ENCODE measurements around the gene SERPINB6. TPM values are rescaled to one million over a fixed set of nuclear protein-coding genes. Genes with fewer than 3 reads are reported as not detected.
A peak's percentile ranks its signal among the peaks of the same experiment; 100 is the strongest.

SERPINB6 gene
- total and polyA plus RNA-seq, 9 of the 15 experiments (the other 6 are each of a cell fraction or from before 2014, with no cell fraction given), result 86.6 to 211 (median 143) TPM

DNA sequence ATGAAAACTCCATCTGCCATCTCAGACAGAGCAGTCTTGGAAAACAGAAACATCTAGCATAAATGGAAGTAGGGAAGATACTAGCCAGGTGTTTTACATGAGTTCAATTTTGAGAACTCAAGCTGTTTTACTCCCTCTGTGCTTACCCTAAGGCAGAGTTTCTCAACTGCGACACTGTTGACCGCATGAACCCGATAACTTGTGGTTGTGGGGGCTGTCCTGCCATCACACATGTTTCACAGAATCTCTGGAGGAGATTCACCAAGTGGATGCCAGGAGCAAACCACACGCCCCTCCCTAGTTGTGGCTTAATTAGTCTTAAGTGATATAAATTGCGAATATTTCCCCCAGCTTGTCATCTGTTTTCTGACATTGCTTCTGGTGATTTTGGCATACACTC is 2.3 kb upstream of the SERPINB6 start (continued):
- TF ChIP-seq RCOR1 (IDR thresholded peaks at IDR 0.05; ENCODE audit: borderline replicate concordance in 1 of 2, low read depth in 2 of 2, low read length in 2 of 2), result peak in 1 of 2 experiments; percentile 93; a peak in 2 of 4 replicates
- TF ChIP-seq ESRRA (IDR thresholded peaks at IDR 0.05; ENCODE audit: borderline replicate concordance, low read depth), result peak; percentile 60; the same call in 1 of the 2 replicates
- TF ChIP-seq SETDB1 (IDR thresholded peaks at IDR 0.05; ENCODE audit: low read length), result no peak
- TF ChIP-seq ZNF668 (CRISPR knock-in tag; IDR thresholded peaks at IDR 0.05), result no peak
- TF ChIP-seq, protein P1, sequence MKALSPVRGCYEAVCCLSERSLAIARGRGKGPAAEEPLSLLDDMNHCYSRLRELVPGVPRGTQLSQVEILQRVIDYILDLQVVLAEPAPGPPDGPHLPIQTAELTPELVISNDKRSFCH (CRISPR knock-in tag; IDR thresholded peaks at IDR 0.05), result no peak
- TF ChIP-seq, protein P1 (tag; IDR thresholded peaks at IDR 0.05), result no peak
- TF ChIP-seq, protein P2, sequence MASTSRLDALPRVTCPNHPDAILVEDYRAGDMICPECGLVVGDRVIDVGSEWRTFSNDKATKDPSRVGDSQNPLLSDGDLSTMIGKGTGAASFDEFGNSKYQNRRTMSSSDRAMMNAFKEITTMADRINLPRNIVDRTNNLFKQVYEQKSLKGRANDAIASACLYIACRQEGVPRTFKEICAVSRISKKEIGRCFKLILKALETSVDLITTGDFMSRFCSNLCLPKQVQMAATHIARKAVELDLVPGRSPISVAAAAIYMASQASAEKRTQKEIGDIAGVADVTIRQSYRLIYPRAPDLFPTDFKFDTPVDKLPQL (IDR thresholded peaks at IDR 0.05; ENCODE audit: extremely low read depth, insufficient read length), result no peak
- TF ChIP-seq, protein P3, sequence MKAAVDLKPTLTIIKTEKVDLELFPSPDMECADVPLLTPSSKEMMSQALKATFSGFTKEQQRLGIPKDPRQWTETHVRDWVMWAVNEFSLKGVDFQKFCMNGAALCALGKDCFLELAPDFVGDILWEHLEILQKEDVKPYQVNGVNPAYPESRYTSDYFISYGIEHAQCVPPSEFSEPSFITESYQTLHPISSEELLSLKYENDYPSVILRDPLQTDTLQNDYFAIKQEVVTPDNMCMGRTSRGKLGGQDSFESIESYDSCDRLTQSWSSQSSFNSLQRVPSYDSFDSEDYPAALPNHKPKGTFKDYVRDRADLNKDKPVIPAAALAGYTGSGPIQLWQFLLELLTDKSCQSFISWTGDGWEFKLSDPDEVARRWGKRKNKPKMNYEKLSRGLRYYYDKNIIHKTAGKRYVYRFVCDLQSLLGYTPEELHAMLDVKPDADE (conservative IDR thresholded peaks at IDR 0.05; ENCODE audit: control insufficient read depth, low read depth, low read length), result 0 out of 2 replicates have a peak, but pooled peaks have one; percentile 35
- no peak for TF ChIP-seq STAG1 (CRISPR knock-in tag; IDR thresholded peaks at IDR 0.05; ENCODE audit: borderline replicate concordance)
- TF ChIP-seq CHD2 (IDR thresholded peaks at IDR 0.05; ENCODE audit: low read depth, low read length), result no peak
- TF ChIP-seq, protein P4, sequence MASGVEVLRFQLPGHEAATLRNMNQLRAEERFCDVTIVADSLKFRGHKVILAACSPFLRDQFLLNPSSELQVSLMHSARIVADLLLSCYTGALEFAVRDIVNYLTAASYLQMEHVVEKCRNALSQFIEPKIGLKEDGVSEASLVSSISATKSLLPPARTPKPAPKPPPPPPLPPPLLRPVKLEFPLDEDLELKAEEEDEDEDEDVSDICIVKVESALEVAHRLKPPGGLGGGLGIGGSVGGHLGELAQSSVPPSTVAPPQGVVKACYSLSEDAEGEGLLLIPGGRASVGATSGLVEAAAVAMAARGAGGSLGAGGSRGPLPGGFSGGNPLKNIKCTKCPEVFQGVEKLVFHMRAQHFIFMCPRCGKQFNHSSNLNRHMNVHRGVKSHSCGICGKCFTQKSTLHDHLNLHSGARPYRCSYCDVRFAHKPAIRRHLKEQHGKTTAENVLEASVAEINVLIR (CRISPR knock-in tag; IDR thresholded peaks at IDR 0.05), result 0 out of 2 replicates have a peak, but pooled peaks have one; percentile 23
- 0 out of 2 replicates have a peak, but pooled peaks have one; percentile 23 for TF ChIP-seq PML (IDR thresholded peaks at IDR 0.05; ENCODE audit: low read length)
- peak; percentile 50; the same call in 1 of the 2 replicates for TF ChIP-seq SMARCE1 (IDR thresholded peaks at IDR 0.05)
- TF ChIP-seq CXXC5 (CRISPR knock-in tag; IDR thresholded peaks at IDR 0.05), result no peak
- no peak for TF ChIP-seq ZNF354B (CRISPR knock-in tag; IDR thresholded peaks at IDR 0.05)
- TF ChIP-seq, protein P5, sequence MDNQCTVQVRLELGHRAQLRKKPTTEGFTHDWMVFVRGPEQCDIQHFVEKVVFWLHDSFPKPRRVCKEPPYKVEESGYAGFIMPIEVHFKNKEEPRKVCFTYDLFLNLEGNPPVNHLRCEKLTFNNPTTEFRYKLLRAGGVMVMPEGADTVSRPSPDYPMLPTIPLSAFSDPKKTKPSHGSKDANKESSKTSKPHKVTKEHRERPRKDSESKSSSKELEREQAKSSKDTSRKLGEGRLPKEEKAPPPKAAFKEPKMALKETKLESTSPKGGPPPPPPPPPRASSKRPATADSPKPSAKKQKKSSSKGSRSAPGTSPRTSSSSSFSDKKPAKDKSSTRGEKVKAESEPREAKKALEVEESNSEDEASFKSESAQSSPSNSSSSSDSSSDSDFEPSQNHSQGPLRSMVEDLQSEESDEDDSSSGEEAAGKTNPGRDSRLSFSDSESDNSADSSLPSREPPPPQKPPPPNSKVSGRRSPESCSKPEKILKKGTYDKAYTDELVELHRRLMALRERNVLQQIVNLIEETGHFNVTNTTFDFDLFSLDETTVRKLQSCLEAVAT (IDR thresholded peaks at IDR 0.05), result 0 out of 4 replicates have a peak, but pooled peaks of 1 of the 2 experiments have one; percentile 37
- 0 out of 4 replicates have a peak, but pooled peaks of 1 of the 2 experiments have one; percentile 29 for TF ChIP-seq MAZ (CRISPR knock-in tag; conservative IDR thresholded peaks at IDR 0.05 in 1 of 2, IDR thresholded peaks at IDR 0.05 in 1 of 2)
- TF ChIP-seq GTF2F1 (IDR thresholded peaks at IDR 0.05; ENCODE audit: low read depth, low read length), result no peak
- TF ChIP-seq MEF2A (IDR thresholded peaks at IDR 0.05; ENCODE audit: control insufficient read depth, low read depth, low read length), result 0 out of 2 replicates have a peak, but pooled peaks have one; percentile 30
- no peak for TF ChIP-seq ZNF551 (CRISPR knock-in tag; IDR thresholded peaks at IDR 0.05)
- TF ChIP-seq GATA2 (CRISPR knock-in tag; IDR thresholded peaks at IDR 0.05), result no peak
- TF ChIP-seq, protein P6, sequence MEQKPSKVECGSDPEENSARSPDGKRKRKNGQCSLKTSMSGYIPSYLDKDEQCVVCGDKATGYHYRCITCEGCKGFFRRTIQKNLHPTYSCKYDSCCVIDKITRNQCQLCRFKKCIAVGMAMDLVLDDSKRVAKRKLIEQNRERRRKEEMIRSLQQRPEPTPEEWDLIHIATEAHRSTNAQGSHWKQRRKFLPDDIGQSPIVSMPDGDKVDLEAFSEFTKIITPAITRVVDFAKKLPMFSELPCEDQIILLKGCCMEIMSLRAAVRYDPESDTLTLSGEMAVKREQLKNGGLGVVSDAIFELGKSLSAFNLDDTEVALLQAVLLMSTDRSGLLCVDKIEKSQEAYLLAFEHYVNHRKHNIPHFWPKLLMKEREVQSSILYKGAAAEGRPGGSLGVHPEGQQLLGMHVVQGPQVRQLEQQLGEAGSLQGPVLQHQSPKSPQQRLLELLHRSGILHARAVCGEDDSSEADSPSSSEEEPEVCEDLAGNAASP (IDR thresholded peaks at IDR 0.05), result no peak

Measured in K562 (cell line).